GM19025 (cell line): ENCODE results near the gene LCE2A.

Experiments
- ATAC-seq: cut with Tn5 transposase; IDR thresholded peaks from one replicate; pipeline ENCODE4 v1.9.1; 2021; ENCODE audit warnings: mild to moderate bottlenecking, low read depth, moderate library complexity; ENCODE audit not compliant: unreplicated experiment

Gene LCE2A

DNA sequence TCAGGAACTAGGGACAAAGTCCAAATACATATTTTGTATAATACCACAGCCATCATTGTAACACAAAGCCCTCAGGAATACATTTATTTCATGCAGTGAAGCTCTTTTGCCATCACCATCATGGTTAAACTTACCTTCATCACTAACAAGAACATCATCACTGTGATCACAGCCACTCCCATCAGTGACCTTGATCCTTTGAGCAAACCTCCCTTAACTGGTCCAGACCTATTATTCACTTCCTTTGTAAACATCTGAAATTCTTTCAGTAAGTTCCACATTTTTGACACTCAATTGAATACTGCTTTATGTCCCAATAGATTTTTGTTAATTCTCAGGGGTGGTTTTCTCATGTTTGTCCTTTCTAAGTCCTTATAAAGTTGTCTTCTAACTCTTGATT is 43.5 kb downstream of the LCE2A start:
- ATAC-seq = no peak

DNA sequence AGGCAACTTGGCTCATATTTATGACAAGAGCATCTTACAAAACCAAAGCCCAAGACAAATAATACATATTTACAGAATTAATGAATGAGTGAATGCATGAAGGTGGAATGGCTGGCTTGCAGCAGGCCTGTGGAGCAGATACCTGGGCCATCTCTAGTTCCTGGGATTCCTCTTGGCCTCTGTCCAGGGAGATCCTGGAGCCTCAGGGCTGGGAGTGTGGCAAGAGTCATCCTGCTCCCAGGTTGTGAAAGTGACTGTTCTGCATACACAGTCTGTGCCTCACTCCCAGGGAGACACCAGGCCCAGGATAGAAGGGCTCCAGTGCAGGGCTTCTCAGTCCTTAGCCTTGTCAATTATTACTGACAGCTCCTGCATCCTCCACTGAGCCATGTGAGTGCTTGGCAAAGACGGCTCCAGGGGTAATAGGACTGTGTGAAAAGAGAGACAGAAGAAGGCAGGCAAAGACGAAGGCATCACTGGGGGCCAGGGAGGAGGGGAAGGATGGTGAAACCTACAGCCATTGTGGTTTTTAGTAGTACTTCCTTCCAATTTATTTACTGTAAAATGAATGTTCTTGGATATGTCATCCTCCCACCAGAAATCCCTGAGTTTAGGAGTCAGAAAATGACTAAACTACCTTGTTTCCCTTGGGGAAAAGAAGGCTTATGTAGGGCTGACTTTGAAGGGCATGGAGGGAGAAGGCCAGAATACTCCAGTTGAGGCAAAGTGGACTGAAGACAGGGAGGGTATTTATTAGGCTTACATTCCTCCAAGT is 45.4 kb downstream of the LCE2A start:
- ATAC-seq = no peak

DNA sequence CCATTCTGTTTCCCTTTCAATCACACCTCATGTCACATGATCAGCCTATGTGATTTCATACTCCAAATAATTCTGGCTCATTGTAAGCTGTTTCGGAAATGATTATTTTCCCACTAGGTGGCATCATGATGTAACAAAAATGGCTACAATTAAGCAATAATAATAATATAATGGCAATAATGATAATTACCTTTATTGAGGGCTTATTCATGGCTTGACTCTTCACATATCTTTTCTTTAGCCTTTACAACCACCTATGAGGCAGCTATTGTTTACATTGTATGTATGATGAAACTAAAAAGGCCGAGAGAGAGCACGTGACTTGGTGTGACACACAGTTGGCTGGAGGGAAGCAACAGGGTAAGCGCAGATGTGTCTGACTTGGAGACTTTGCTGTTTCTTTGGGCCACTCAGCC is 47.2 kb downstream of the LCE2A start:
- no peak for ATAC-seq

DNA sequence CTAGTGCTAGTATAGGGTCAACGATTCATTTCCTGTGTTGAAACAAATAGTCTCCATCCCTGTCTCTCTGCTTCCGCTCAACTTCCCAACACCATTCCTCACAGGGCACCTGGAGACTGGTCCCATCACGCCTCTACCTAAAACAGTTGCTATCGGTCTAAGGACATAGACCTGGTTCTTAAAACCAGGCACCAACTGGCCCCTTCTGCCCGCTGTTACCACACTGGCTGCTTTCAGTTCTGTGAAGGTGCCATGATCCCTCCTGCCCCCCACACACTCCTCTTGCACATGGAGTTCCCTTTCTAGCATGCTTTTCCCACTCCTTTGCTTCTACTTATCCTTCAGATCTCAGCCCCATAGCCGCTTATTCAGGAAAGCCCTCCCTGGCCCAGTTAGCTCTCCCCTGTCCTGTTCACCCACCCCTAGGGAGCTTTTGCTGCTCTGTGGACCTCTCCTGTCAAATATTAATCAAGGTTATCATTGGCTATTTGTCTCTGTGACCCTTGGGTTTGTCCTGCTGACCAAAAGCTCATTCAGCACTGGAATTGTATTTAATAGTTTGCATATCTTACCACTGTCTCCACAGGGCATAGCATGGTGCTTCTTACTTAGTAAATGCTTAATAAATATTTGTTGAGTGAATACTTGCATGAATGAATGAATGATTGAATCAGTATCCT is 47.8 kb downstream of the LCE2A start:
- ATAC-seq = no peak

DNA sequence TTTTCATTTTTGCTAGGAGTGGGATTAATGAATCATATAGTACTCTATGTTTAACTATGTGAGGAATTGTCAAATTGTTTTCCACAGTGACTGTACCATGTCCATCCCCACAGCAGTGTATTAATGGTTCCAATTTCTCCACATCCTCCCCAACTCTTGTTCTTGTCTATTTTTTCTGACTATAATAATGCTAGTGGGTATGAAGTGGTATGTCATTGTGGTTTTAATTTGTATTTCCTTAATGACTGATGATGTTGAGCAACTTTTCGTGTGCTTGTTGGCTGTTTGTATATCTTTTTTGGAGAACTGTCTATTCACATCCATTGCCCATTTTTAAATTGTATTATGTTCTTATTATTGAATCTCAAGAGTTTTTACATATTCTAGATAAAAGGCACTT is 49.7 kb downstream of the LCE2A start:
- no peak for ATAC-seq
